DND-41 (cell line): ENCODE measurements around the gene PEMT.

Source experiments
- EZH2 ChIP-seq: IDR thresholded peaks from 3 replicates; pipeline ENCODE4 v1.6.1; 2012; ENCODE audit warnings: borderline replicate concordance, low read depth, mild to moderate bottlenecking, moderate library complexity, low read length, inconsistent platforms; ENCODE audit not compliant: severe bottlenecking
- TF ChIP-seq, protein P1 (sequence below): IDR thresholded peaks from 2 replicates; pipeline ENCODE4 v1.5.1; 2012; ENCODE audit warnings: borderline replicate concordance, low read length, moderate library complexity, mild to moderate bottlenecking; ENCODE audit not compliant: poor library complexity, severe bottlenecking; ENCODE audit errors: extremely low read depth

DNA sequence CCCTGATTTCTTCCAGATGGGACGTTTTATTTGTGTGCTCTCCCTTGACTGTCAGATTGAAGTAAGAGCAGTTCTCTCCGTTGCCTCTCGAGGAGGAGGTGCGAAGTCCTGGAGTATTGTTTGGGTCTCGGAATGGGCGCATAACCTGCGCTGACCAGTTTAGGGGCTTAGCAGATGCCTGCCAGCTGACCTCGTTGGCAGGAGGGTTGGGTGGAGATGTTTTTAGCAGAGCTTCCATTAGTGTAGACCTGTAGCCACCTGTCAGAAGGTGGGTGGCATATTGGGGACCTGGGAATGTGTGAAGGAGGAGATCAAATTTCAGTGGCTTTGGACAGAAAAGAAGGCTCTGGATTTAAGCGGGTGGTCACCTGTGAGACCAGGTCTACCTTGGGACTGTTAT lies 98.9 kb downstream of the PEMT start:
- TF ChIP-seq, protein P1, sequence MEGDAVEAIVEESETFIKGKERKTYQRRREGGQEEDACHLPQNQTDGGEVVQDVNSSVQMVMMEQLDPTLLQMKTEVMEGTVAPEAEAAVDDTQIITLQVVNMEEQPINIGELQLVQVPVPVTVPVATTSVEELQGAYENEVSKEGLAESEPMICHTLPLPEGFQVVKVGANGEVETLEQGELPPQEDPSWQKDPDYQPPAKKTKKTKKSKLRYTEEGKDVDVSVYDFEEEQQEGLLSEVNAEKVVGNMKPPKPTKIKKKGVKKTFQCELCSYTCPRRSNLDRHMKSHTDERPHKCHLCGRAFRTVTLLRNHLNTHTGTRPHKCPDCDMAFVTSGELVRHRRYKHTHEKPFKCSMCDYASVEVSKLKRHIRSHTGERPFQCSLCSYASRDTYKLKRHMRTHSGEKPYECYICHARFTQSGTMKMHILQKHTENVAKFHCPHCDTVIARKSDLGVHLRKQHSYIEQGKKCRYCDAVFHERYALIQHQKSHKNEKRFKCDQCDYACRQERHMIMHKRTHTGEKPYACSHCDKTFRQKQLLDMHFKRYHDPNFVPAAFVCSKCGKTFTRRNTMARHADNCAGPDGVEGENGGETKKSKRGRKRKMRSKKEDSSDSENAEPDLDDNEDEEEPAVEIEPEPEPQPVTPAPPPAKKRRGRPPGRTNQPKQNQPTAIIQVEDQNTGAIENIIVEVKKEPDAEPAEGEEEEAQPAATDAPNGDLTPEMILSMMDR = no peak
- no peak for TF ChIP-seq EZH2
